ENCODE results near the gene RBBP8NL.

RBBP8NL gene

GRCh38 chr20:62405108-62405980, 22.0 kb downstream of the RBBP8NL start:
- DNase-seq: no peak

- DNase-seq: no peak
These were observed 22.6 kb downstream of the RBBP8NL start for GRCh38 chr20:62404761-62405107.

DNA sequence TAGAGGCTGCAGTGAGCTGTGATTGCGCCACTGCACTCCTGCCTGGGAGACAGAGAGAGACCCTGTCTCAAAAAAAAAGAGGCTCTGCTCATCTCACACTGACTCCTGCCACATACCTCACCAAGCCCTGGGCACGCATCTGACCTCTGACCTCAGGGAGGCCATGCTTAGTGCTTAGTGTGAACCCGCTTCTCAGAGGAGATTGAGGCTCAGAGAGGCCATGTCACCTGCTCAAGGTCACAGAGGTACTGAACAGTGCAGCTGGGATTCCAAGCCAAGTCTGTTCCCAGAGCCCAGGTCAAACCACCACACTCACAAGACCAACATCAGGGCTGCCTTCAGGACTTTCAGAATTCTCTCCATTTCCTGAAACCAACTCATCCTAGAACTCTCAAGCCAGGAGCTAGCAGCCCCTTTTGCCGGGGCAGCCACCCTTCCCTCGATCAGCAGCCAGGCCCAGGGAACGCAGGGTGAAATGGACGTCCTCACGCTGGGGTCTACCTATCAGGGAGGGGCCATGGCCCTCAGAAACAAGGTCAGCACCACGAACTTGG, 23.1 kb downstream of the RBBP8NL start:
- DNase-seq: no peak

DNA sequence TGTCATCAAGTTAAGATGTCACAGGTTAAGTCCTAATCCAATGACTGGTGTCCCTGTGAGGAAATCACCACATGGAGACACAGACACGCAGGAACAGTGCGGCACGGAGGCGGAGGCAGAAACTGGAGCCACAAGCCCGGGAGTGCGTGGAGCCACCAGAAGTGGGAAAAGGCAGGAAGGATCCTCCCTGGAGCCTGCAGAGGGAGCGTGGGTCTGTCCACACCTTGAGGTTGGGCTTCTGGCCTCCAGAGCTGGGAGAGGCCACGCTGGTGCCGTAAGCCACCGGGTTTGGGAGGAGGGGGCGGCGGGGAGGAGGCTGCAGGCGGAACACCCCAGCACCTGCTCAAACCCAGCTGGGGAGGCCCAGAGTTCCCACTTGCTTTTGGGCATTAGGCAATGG, 24.0 kb downstream of the RBBP8NL start:
- DNase-seq: no peak

DNA sequence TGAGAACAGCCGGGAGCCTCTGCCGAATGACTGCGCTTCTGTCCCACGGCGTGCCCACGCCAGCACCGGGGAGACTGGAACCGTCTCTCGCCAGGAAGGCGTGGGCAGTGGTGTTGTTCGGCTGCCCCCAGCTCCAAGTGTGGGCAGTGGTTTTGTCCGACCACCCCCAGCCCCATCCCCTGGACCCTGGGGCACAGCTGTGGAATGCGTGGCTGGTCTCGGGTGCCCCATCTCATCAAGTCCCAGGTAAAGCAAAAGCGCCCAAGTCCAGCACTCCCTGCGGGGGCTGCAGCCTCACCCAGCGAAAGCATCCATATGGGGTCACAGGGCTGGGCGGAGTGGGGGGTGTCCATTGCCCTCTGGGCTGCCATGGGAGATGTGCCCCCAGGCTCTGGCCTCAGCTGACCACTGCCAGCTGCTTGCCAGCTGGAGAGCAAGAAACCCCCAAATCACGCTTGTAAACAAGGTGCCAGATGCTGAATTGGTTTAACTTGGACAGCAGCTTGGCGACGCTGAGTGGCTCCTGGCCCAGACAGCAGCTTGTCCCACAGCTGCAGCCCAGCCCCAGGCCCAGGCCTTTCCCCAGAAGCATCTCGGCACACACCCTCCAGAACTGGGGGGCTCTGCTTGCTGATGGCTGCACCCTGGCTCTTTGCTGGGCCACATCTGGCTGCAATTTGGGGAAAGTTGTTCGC, 24.7 kb downstream of the RBBP8NL start:
- no peak for DNase-seq

DNA sequence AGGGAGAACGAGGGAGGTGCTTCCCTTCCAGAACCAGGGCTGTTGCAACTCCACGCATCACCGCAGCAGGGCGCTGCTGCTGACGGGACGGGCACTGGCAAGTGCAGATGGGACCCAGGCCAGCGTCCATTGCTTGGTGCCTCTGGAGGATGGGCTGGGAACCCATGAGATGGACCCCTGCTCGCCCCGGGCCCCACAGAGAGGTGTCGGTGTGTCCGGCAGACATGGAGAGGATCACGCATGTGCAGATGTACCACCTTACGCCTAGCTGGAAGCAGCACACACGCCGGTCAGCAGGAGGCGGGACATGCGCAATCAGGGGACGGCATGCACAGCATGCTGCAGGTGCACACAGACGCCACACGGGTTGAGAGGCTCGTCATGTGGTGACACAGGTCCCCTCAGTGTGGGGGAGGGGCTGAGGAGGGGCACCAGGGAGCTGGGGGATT, 26.0 kb downstream of the RBBP8NL start:
- no peak for DNase-seq

- no peak for DNase-seq
These were observed 26.8 kb downstream of the RBBP8NL start for GRCh38 chr20:62400541-62400940.

DNA sequence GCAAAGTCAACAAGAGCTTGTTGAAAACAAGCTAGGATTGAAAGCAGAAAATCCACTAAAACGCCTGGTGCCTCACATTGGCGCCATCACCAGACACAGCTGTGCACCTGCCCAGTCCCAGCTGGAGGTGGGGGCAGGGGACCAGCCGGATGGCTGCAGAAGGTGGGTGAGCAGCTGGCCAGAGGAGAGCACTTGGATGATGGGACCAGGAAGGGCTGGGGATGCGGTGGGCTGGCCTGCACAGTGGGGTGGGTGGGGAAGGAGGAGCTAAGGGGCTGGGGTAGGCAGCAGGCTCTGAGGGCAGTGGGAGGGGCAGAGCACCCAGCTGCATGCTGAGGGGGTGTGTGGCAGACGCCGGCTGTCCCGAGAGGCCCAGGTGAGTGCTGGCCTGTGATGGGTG, 27.3 kb downstream of the RBBP8NL start:
- DNase-seq: no peak

DNA sequence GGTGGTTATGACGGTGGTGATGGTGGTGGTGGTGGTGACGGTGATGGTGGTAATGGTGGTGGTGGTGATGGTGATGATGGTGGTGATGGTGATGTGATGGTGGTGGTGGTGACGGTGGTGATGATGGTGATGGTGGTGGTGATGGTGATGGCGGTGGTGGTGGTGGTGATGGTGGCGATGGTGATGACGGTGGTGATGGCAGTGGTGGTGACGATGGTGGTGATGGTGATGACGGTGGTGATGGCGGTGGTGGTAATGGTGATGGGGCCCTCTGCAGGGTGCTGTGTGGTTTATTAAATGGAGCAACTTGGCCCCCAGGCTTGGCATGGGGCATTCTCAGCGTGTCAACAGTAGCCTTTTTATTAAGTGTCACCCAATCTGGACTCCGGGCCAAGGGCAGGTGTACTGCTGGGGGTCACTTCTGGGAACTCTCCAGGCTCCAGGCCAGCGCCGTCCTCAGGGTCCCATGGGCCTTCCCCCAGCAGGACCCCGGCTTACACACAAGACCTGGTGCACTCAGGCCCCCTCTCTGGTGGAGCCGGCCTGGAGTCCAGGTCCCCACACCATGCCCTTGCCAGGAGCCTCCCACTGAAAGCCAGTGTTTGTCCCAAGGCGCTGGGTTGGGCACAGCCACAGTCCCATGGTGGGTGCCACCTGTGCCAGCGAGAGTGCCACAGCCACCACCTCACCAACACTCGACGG, 29.1 kb downstream of the RBBP8NL start:
- no peak for DNase-seq

DNA sequence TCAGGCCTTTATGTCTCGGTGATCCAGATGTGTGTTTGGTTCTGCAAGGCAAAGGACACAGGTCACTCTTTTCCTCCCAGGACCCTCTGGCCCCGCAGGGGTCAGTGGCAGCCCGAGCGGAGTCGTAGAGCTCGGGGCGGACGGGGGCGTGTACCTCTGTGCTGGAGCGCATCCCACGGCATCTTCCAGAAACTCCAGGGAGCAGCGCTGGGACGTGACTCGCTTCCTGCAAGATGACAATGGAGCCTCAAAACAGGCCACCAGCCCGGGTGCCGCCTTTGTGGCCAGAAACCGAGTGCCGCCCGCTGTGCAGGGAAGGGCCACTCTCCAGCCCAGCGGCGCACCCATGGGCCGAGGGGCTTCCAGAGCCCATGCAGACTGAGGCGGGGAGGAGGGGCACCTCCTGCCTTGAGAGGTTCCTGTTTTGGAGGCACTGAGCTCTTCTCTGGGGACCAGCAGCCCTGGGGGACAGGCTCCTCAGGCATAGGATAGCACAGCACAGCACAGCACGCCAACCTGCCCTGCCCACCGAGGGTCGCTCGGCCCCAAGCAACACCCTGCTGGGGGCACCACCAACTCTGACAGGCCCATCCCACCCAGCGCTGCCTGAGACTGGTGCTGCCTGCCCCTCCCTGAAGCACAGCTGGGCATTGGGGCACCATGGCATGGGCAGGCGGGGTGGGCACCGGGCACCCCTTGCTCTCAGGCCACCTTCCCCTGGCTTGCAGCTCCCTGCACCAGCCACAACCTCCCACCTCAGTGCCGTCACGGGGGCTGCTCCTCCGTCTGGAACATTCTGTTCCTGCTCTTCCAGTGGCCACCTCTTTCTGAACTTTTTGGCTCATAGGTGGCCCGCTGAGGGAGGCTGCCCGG, 30.7 kb downstream of the RBBP8NL start:
- no peak for DNase-seq

- DNase-seq: no peak
These were observed 31.8 kb downstream of the RBBP8NL start for GRCh38 chr20:62395311-62396242.

DNA sequence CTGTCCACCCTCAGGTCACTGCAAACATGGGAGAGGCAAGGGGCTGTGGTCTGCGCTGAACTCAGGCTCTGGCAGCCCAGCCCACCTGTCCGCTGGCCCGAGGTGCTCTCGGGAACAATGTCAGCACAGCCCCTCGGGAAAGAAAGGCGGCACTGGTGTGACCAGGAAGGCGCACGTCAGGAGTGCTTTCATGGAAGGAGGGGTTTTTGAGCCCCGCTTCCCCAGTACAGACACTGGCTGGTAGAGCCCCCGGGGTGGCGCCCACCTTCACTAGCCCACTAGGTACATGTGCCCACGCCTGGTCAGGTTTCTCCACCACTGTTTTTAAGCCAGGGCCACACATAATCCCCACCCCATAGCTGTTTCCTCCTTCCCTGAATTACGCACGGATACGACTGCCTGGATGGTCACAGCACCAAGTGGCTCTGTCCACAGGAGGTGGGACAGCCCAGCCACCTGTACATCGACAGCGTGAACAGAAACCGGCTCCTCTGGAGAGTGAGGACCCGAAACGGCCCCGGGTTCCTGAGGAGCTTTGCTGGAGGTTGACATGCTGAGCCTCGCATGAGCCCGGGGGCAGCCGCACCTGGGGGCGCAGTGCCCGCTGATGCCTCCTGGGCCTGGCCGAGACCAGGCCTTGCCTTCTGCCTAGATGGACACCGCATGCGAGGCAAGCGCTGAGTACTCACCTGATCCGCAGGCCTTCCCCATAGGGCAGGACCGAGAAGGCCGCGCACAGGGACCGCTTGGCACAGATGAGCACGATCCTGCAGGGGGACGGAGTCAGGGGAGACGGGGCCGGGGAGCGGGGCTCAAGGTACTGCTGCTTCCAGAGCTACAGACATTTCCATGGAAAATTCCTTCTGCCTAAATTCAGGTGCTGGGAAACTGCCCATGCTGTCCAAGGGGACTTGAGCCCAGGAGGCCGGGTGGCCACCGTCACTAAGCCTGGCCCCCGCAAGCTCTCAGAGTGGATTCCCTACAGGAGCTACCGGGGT, 32.8 kb downstream of the RBBP8NL start:
- DNase-seq: no peak

GRCh38 chr20:62393830-62394229, 33.5 kb downstream of the RBBP8NL start:
- DNase-seq: no peak

GRCh38 chr20:62393335-62393665, 34.0 kb downstream of the RBBP8NL start:
- no peak for DNase-seq

DNA sequence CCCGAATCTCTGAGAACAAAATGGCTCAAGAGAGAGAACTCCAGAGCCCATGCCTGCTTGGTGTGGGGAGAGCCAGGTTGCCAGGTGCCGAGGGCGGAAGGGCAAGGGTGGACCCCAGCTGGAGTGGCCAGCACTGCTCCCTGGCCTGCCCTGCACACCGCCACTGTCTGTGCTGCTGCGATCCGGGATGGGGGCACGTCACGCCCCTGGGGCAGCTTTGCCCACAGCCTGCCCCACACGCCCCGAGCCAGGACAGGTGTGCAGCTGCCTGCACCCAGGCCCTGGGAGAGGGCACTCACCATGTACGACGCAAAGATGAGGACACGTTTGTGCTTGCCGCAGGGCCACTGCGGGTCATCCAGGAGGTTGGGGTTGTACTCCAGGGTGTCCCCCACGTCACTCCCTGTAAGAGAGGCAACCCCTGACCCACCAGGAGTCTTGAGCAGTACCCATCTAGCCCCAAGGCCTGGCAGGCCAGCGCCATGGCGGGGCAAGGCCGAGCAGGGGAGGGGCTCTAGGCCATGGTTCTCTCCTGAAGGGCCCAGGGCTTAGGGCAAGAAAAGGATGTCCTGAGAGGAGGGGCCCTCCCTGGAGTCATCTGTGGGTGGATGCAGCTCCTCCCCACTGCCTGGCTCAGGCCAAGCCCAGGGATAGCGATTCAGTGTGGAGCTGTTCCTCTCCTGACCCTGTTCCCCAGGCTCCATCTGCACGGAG, 34.6 kb downstream of the RBBP8NL start:
- no peak for DNase-seq

DNA sequence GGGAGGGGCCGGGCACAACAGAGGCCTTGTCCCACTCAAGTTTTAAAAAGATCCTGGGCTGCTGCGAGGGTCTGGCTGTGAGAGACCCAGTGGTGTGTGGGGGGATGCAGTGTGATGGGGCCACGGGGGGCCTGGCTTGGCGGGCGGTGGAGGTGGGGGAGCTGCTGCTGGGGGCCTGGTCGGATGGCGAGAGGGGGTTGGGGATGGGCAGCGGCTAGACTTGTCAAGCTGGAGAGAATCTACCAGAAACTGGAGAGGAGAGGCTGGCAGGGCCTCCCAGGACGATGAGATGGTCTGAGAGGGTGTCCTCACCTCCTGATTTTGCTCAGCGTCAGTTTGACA, 35.3 kb downstream of the RBBP8NL start:
- no peak for DNase-seq

- no peak for DNase-seq
These were observed 35.9 kb downstream of the RBBP8NL start for GRCh38 chr20:62391165-62392076.

All from NCI-H748 treated with DMSO at 0.1 percent for 48 hours (cell line).